ENCODE results near the gene STARD3.

- TF ChIP-seq POLR2AphosphoS5 (IDR thresholded peaks at IDR 0.05) = no peak
- no peak for TF ChIP-seq CTCF (IDR thresholded peaks at IDR 0.05)
- no peak for TF ChIP-seq EP300 (IDR thresholded peaks at IDR 0.05)
- TF ChIP-seq POLR2A (IDR thresholded peaks at IDR 0.05) = no peak
These were observed 25.0 kb downstream of the STARD3 start for GRCh38 chr17:39661744-39662541.

All from upper lobe of left lung (tissue), 4 donors.